ENCODE measurements around the gene TLR6.
"Not testable (repeated sequence)": the region's sequence is repeated elsewhere in the genome, so short reads cannot be mapped to it uniquely, and the experiment has no call there.

The TLR6 gene

GRCh38 chr4:38785041-38785790 lies 71.4 kb downstream of the TLR6 start:
- DNase-seq (ENCODE audit: low spot score): no peak

DNA sequence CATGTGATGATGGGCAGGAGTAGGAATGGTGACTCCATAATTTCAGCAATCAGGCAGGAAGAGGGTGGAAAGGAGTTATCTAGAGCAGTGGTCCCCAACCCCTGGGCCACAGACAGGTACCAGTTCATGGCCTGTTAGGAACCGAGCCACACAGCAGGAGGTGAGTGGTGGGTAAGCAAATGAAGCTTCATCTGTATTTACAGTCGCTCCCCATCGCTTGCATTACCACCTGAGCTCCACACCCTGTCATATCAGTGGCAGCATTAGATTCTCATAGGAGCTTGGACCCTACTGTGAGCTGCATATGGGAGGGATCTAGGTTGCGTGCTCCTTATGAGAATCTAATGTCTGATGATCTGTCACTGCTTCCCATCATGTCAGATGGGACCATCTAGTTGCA lies 72.5 kb downstream of the TLR6 start:
- no peak for DNase-seq (ENCODE audit: low spot score)

DNA sequence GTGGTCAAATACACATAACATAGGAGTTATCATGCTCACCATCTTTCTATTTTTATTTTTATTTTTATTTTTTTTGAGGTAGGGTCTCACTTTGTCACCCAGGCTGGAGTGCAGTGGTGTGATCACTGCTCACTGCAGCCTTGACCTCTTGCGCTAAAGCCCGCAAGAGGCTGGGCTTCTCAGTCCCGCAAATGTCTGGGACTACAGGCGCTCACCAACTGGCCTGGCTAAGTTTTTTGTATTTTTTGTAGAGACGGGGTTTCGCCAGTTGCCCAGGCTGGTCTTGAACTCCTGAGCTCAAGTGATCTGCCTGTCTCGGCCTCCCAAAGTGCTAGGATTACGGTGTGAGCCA lies 73.5 kb downstream of the TLR6 start:
- DNase-seq (ENCODE audit: low spot score): no peak

GRCh38 chr4:38782452-38783108 lies 74.0 kb downstream of the TLR6 start, which contains the start of gene TLR10:
TSS of gene TLR10 (minus strand) at chr4:38782990. CDS start at chr4:38775590, 7,400 bp downstream.
- DNase-seq (ENCODE audit: low spot score): peak; percentile 48

DNA sequence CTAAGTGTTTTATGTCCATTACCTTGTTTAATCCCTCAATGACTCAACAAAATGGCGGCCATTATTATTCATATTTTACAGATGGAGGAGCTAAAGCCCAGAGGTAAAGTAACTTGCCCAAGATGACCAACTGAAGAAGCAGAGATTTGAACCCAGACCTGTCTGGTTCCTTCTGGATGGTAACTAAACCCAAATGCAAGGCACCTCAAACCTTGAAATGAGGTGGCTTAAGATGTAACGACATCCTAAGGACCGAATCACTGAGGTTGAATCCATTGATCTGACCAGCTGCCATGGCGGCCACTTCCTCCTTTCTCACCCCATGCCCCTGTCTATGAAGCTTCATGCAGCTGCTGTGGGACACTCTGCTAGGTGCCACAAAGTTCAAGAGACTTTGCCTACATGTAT lies 74.8 kb downstream of the TLR6 start:
- DNase-seq (ENCODE audit: low spot score): no peak

DNA sequence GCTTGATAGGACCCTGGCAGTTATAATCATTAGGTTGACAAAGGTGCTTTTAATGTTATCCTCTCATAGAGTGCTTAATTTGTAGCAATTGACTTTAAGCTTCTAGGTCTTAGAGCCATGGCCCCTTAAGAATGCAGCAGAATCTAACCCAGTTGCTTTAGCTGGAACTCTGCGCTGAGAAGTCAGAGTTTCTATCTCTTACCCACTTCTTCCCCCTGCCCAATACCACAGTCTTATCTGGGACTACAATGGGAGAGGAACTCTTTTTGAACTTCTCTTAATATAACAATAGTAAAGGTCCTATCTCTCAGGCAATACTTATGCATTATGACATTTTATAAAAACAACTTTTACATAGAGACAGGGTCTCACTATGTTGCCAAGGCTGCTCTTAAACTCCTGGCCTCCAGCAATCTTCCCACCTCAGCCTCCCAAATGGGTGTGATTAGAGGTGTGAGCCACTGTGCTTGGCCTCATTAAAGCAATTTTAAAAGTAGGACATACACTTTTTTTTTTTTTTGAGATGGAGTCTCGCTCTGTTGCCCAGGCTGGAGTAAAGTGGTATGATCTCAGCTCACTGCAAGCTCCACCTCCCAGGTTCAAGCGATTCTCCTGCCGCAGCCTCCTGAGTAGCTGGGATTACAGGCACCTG lies 75.7 kb downstream of the TLR6 start:
- DNase-seq (ENCODE audit: low spot score): no peak

DNA sequence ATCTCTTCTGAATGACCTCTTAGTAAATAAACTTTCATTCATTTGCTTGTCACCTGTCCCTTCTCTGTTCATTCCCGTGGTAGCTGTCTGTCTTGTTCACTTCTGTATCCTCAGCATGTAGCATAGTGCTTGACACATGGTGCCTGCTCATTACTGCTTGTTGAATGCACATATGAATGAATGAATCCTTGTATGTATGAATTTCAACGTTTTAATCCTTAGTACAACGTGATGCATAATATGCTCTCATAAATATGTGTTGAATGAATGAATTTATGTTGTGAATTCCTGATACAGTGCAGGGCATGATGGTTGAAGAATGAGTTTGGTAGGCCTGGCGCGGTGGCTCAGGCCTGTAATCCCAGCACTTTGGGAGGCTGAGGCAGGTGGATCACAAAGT lies 76.8 kb downstream of the TLR6 start:
- DNase-seq (ENCODE audit: low spot score): no peak

- DNase-seq (ENCODE audit: low spot score): not testable (repeated sequence)
These were observed 78.7 kb downstream of the TLR6 start for GRCh38 chr4:38777925-38778324.

GRCh38 chr4:38775326-38775725 lies 81.3 kb downstream of the TLR6 start:
- DNase-seq (ENCODE audit: low spot score): no peak

- DNase-seq (ENCODE audit: low spot score): no peak
These were observed 82.2 kb downstream of the TLR6 start for GRCh38 chr4:38774181-38774955.

All from hematopoietic multipotent progenitor cell treated with erythropoietin and hydrocortisone succinate and interleukin-3 and kit ligand, for 17 days (in vitro differentiated cells).